GM12875 (cell line): ENCODE data around the gene SSR1.
"Not testable (repeated sequence)": the region's sequence is repeated elsewhere in the genome, so short reads cannot be mapped to it uniquely, and the experiment has no call there.

Source experiments
- H3K4me3 ChIP-seq: one replicate; pipeline ENCODE4 v1.5.1; 2011; ENCODE audit warnings: low read depth, low read length, control low read depth
- CTCF ChIP-seq: IDR thresholded peaks from 2 replicates; pipeline ENCODE4 v1.5.1; 2011; ENCODE audit warnings: low read depth, mild to moderate bottlenecking, control low read depth, inconsistent platforms, low read length, moderate library complexity, borderline replicate concordance; ENCODE audit not compliant: insufficient read depth

SSR1 gene

DNA sequence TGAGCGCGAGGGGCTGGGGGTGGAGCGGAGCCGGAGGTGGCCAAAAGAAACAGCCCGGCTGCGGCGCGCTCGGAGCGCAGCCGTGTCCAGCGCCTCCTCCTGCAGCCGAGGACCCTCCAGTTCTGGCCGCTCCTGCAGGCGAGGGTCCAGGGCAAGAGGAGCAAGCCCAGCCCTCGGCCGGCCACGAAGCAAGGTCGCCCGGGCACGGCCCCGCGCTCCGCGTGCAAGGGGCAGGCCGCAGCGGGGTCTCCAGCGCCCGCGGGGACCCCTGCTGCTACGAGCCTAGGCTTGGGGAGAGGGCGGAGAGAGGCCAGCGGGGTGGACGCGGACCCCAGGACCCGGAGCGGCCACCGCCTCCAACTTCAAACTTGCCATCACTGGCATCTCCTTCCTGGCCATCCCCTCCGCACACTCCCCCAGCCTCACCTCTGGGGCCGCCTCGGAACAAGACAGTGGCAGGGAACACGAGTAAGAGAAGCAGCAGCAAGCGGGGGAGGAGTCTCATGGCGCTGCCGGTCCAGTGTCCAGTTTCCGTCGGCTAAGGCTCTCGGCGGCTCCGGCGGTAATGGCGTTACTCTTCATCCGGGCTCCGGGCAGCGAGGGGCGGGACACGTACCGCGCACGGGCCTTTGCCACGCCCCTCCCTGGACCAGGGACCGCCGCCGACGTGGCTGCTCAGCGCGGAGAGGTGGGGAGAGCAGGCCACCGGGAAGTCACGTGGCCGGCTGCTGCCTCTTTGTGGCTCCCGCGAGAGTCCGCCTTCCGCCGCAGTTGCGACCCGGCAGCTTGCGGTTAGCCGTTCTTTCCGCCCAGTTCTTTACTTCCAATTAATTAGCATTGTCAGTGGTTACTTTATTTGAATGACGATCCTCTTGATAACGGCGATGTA is at the start of gene SSR1:
Gene SSR1 (minus strand): TSS at position 584 of the 889 bp plus-strand sequence. CDS start 79 bp downstream, at position 505.
- TF ChIP-seq CTCF = no peak
- peak within 1 kb of the TSS; percentile 78 for H3K4me3 ChIP-seq

- not testable (repeated sequence) for H3K4me3 ChIP-seq
These were observed 38.9 kb upstream of the SSR1 start for GRCh38 chr6:7351916-7352315.

DNA sequence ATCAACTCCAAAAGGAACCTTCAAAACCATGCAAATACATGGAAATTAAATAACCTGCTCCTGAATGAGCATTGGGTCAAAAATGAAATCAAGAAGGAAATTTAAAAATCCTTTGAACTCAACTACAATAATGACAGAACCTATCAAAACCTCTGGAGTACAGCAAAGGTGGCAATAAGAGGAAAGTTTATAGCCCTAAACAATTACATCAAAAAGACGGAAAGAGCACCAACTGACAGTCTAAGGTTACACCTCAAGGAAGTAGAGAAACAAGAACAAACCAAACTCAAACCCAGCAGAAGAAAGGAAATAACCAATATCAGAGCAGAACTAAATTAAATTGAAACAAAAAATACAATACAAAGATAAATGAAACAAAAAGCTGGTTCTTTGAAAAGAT is 37.6 kb upstream of the SSR1 start:
- not testable (repeated sequence) for H3K4me3 ChIP-seq

GRCh38 chr6:7347551-7347997 is 34.6 kb upstream of the SSR1 start:
- not testable (repeated sequence) for H3K4me3 ChIP-seq

DNA sequence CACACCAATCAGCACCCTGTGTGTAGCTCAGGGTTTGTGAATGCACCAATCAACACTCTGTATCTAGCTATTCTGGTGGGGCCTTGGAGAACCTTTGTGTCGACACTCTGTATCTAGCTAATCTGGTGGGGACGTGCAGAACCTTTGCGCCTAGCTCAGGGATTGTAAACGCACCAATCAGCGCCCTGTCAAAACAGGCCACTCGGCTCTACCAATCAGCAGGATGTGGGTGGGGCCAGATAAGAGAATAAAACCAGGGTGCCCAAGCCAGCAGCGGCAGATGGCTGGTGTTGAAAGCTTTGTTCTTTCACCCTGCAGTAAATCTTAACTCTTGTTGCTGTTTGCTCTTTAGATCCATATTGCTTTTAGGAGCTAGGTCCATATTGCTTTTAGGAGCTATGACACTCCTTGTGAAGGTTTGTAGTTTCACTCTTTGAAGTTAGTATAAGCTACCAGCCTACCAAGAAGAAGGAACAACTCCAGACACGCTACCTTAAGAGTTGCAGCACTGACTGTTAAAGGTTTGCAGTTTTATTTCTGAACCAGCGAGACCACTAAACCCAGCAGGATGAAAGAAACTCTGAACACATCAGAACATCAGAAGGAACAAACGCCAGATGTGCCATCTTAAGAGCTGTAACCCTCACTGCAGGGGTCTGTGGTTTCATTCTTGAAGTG is 31.9 kb upstream of the SSR1 start:
- H3K4me3 ChIP-seq = not testable (repeated sequence)

- TF ChIP-seq CTCF = no peak
- no peak overlapping the region for H3K4me3 ChIP-seq
These were observed 30.8 kb upstream of the SSR1 start for GRCh38 chr6:7343546-7344475.

- H3K4me3 ChIP-seq = no peak overlapping the region
- no peak for TF ChIP-seq CTCF
These were observed 29.2 kb upstream of the SSR1 start for GRCh38 chr6:7341989-7342742.

DNA sequence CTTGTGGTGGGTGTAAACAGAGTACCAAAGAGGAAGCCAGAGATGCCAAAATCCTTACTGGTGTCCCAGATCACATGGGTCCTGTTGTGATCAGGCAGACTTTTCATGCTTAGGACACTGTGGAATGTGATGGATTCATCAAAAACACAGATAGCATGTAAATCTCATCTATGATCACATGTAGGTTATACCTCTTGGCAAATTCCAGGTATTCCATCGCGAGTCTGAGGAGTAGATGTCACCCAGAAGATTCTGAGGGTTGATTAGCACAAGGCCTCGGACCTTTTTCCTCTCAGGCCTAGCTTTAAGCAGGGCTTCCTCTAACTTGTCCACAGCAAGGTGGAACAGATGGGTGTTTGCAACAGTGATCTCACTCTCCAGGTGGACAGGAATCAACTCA is 28.3 kb upstream of the SSR1 start:
- TF ChIP-seq CTCF = no peak
- H3K4me3 ChIP-seq = no peak overlapping the region
